HT1080 (cell line): Measurements from ENCODE around the gene GPC4. TPM values are rescaled to one million over a fixed set of nuclear protein-coding genes. Genes with fewer than 3 reads are reported as not detected.
A peak's percentile ranks its signal among the peaks of the same experiment; 100 is the strongest.
"Not testable (repeated sequence)": the region's sequence is repeated elsewhere in the genome, so short reads cannot be mapped to it uniquely, and the experiment has no call there.

ENCODE experiments used
- DNase-seq: peaks from one replicate; pipeline ENCODE4 v3.0.0-alpha.2; 2015; ENCODE audit warnings: low read depth
- total RNA-seq: library from RNA; depleted of rRNA; stranded (reverse); fragments of >200 nt; shearing (Covaris generic); gene quantifications from 2 replicates; pipeline ENCODE4 v1.2.3, GENCODE V29; 2014

GPC4 gene
- total RNA-seq, 1 experiment from 2014 or later = 0.29 TPM

- no peak for DNase-seq
These were observed 107.4 kb downstream of the GPC4 start for GRCh38 chrX:133307637-133308498.

- DNase-seq = no peak
These were observed 108.2 kb downstream of the GPC4 start for GRCh38 chrX:133307094-133307493.

GRCh38 chrX:133306316-133306715 lies 109.0 kb downstream of the GPC4 start:
- no peak for DNase-seq

GRCh38 chrX:133305348-133305747 lies 109.9 kb downstream of the GPC4 start:
- no peak for DNase-seq

GRCh38 chrX:133302775-133303445 lies 112.4 kb downstream of the GPC4 start:
- DNase-seq = no peak

GRCh38 chrX:133300591-133300990 lies 114.7 kb downstream of the GPC4 start:
- DNase-seq = no peak

GRCh38 chrX:133297284-133297683 lies 118.0 kb downstream of the GPC4 start:
- DNase-seq = peak; percentile 58

- DNase-seq = no peak
These were observed 121.2 kb downstream of the GPC4 start for GRCh38 chrX:133294126-133294525.

- peak; percentile 45 for DNase-seq
These were observed 125.2 kb downstream of the GPC4 start for GRCh38 chrX:133290076-133290475.

- no peak for DNase-seq
These were observed 127.4 kb downstream of the GPC4 start for GRCh38 chrX:133287860-133288259.

- DNase-seq = no peak
These were observed 129.9 kb downstream of the GPC4 start for GRCh38 chrX:133285341-133285740.

- DNase-seq = not testable (repeated sequence)
These were observed 136.1 kb downstream of the GPC4 start for GRCh38 chrX:133279112-133279730.

GRCh38 chrX:133273180-133273579 lies 142.1 kb downstream of the GPC4 start:
- DNase-seq = no peak

- no peak for DNase-seq
These were observed 146.1 kb downstream of the GPC4 start for GRCh38 chrX:133269168-133269567.

GRCh38 chrX:133267621-133268020 lies 147.7 kb downstream of the GPC4 start:
- DNase-seq = no peak

GRCh38 chrX:133265331-133265730 lies 150.0 kb downstream of the GPC4 start:
- DNase-seq = no peak

- peak; percentile 1 for DNase-seq
These were observed 156.8 kb downstream of the GPC4 start for GRCh38 chrX:133258481-133258880.

GRCh38 chrX:133254666-133255065 lies 160.6 kb downstream of the GPC4 start:
- peak; percentile 60 for DNase-seq

- no peak for DNase-seq
These were observed 164.1 kb downstream of the GPC4 start for GRCh38 chrX:133251204-133251603.

- DNase-seq = no peak
These were observed 164.8 kb downstream of the GPC4 start for GRCh38 chrX:133250184-133251100.
